SK-N-MC (cell line): ENCODE results near the gene MACF1.

Source experiments
- EZH2 ChIP-seq: fragments of 200-600 bp; sonication (generic); IDR thresholded peaks from one replicate; pipeline ENCODE4 v1.6.1; 2017; ENCODE audit warnings: antibody characterized with exemption
- POLR2AphosphoS5 ChIP-seq: IDR thresholded peaks from 2 replicates; pipeline ENCODE4 v1.6.1; 2012; ENCODE audit warnings: mild to moderate bottlenecking, low read depth, low read length, borderline replicate concordance

- TF ChIP-seq EZH2 (no peak), POLR2AphosphoS5 (no peak)
These were observed 105.5 kb downstream of the MACF1 start for GRCh38 chr1:39310015-39310414.
